A549 (cell line): ENCODE data around the gene SPEM1.

Source experiments
- CBX8 ChIP-seq: fragments of 200-600 bp; sonication (generic); IDR thresholded peaks from 2 replicates; pipeline ENCODE4 v1.6.1; 2016
- CHD2 ChIP-seq: fragments of 150-350 bp; IDR thresholded peaks from 2 replicates; pipeline ENCODE4 v1.6.1; 2014; ENCODE audit warnings: low read length; ENCODE audit not compliant: partially characterized antibody
- ESRRA ChIP-seq: fragments of 150-350 bp; IDR thresholded peaks from 2 replicates; pipeline ENCODE4 v1.6.1; 2014; ENCODE audit warnings: mild to moderate bottlenecking, low read length, borderline replicate concordance
- JUN ChIP-seq, 2 experiments: fragments of >200 bp; sonication (Bioruptor Twin); formaldehyde crosslinking; IDR thresholded peaks; 2 replicates in 1 of 2; 3 replicates in 1 of 2; pipeline ENCODE4 v1.6.1; 2016 to 2017
- KDM5A ChIP-seq: fragments of 200-600 bp; sonication (generic); IDR thresholded peaks from 2 replicates; pipeline ENCODE4 v1.6.1; 2016; ENCODE audit warnings: antibody characterized with exemption, mild to moderate bottlenecking
- POLR2A ChIP-seq: IDR thresholded peaks from 2 replicates; pipeline ENCODE4 v1.6.1; 2012; ENCODE audit warnings: mild to moderate bottlenecking, low read length
- RCOR1 ChIP-seq: fragments of 150-350 bp; IDR thresholded peaks from 2 replicates; pipeline ENCODE4 v1.6.1; 2014; ENCODE audit warnings: antibody characterized with exemption, low read length, low read depth
- RNF2 ChIP-seq: fragments of 200-600 bp; sonication (generic); IDR thresholded peaks from 2 replicates; pipeline ENCODE4 v1.6.1; 2016; ENCODE audit warnings: low read depth, mild to moderate bottlenecking, antibody characterized with exemption, moderate library complexity, borderline replicate concordance
- TP53 ChIP-seq: fragments of 250-450 bp; sonication (Bioruptor Pico); IDR thresholded peaks from 2 replicates; pipeline ENCODE4 v1.5.0; 2021; ENCODE audit warnings: mild to moderate bottlenecking, moderate library complexity
- TF ChIP-seq, protein P1 (sequence below): fragments of 150-350 bp; IDR thresholded peaks from 2 replicates; pipeline ENCODE4 v1.6.1; 2014; ENCODE audit warnings: low read depth, mild to moderate bottlenecking, low read length
- TF ChIP-seq, protein P2 (sequence below): fragments of >200 bp; sonication (Bioruptor Twin); formaldehyde crosslinking; IDR thresholded peaks from 3 replicates; pipeline ENCODE4 v1.5.1; 2016
- TF ChIP-seq, protein P3 (sequence below): fragments of 450-650 bp; IDR thresholded peaks from 2 replicates; pipeline ENCODE4 v1.6.1; 2014; ENCODE audit warnings: antibody characterized with exemption

DNA sequence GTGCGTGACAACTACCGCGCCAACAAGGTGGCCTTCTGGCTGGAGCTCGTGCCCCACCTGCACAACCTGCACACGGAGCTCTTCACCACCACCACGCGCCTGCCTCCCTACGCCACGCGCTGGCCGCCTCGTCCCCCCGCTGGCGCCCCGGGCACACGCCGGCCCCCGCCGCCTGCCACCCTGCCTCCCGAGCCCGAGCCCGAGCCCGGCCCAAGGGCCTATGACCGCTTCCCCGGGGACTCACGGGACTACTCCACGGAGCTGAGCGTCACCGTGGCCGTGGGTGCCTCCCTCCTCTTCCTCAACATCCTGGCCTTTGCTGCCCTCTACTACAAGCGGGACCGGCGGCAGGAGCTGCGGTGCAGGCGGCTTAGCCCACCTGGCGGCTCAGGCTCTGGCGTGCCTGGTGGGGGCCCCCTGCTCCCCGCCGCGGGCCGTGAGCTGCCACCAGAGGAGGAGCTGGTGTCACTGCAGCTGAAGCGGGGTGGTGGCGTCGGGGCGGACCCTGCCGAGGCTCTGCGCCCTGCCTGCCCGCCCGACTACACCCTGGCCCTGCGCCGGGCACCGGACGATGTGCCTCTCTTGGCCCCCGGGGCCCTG is 3.0 kb upstream of the SPEM1 start:
- no peak for TF ChIP-seq ESRRA
- TF ChIP-seq TP53, result no peak
- no peak for TF ChIP-seq CBX8
- TF ChIP-seq RNF2, result no peak
- TF ChIP-seq, protein P1, sequence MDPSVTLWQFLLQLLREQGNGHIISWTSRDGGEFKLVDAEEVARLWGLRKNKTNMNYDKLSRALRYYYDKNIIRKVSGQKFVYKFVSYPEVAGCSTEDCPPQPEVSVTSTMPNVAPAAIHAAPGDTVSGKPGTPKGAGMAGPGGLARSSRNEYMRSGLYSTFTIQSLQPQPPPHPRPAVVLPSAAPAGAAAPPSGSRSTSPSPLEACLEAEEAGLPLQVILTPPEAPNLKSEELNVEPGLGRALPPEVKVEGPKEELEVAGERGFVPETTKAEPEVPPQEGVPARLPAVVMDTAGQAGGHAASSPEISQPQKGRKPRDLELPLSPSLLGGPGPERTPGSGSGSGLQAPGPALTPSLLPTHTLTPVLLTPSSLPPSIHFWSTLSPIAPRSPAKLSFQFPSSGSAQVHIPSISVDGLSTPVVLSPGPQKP, result no peak
- no peak for TF ChIP-seq RCOR1
- TF ChIP-seq POLR2A, result no peak
- TF ChIP-seq, protein P2, sequence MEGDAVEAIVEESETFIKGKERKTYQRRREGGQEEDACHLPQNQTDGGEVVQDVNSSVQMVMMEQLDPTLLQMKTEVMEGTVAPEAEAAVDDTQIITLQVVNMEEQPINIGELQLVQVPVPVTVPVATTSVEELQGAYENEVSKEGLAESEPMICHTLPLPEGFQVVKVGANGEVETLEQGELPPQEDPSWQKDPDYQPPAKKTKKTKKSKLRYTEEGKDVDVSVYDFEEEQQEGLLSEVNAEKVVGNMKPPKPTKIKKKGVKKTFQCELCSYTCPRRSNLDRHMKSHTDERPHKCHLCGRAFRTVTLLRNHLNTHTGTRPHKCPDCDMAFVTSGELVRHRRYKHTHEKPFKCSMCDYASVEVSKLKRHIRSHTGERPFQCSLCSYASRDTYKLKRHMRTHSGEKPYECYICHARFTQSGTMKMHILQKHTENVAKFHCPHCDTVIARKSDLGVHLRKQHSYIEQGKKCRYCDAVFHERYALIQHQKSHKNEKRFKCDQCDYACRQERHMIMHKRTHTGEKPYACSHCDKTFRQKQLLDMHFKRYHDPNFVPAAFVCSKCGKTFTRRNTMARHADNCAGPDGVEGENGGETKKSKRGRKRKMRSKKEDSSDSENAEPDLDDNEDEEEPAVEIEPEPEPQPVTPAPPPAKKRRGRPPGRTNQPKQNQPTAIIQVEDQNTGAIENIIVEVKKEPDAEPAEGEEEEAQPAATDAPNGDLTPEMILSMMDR, result no peak
- TF ChIP-seq JUN (IDR thresholded peaks at IDR 0.05), result no peak
- no peak for TF ChIP-seq CHD2
- no peak for TF ChIP-seq KDM5A
- TF ChIP-seq, protein P3, sequence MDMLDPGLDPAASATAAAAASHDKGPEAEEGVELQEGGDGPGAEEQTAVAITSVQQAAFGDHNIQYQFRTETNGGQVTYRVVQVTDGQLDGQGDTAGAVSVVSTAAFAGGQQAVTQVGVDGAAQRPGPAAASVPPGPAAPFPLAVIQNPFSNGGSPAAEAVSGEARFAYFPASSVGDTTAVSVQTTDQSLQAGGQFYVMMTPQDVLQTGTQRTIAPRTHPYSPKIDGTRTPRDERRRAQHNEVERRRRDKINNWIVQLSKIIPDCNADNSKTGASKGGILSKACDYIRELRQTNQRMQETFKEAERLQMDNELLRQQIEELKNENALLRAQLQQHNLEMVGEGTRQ, result no peak
